Fibroblast of skin of right biceps (primary cell): ENCODE results near the gene ST6GALNAC6.

Source experiments
- DNase-seq: peaks from one replicate; pipeline ENCODE4 v3.0.0-alpha.2; 2013

The ST6GALNAC6 gene

DNA sequence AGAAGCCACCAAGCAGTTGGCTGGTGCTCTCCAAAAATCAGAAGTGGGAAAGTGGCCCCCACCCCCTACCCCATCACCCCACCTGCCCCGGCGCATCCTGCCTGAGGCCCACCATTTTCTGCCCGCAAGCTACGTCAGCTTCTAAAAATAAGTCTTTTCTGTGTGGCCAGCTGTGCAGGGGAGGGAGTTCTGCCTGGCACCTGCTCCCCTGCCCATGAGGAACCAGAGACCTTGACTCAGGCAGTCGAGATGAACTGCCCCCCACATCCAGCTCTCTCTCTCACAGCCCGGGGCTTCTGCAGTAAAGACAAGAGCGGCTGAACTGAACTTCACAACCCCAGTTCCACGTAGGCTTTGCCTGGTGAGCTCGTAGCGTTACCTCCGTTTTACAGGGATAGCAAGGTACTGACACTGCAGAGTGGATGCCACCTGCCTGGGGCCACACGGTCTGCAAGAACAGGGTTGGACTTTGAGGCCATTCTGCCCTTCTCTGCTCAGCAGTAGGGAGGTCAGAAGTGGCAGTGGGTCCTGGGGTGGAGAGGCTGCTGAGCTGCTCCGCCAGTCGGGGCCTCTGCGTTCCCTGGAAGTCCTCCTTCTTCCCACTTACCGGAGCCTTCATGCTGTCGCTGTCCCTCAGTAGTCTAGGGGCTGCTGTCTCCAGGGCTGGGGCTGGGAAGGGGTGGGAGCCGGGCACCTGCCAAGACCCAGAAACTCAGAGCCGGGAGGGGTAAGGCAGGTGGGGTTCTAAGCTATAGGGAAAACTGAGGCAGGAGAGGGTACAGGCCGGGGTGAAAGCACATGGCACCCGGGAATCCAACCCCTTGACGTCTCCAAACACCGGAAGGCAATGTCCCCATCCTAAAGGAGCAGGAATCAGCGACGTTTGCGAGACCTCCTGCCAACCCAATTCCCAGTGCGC lies 16.7 kb upstream of the ST6GALNAC6 start:
- no peak for DNase-seq

DNA sequence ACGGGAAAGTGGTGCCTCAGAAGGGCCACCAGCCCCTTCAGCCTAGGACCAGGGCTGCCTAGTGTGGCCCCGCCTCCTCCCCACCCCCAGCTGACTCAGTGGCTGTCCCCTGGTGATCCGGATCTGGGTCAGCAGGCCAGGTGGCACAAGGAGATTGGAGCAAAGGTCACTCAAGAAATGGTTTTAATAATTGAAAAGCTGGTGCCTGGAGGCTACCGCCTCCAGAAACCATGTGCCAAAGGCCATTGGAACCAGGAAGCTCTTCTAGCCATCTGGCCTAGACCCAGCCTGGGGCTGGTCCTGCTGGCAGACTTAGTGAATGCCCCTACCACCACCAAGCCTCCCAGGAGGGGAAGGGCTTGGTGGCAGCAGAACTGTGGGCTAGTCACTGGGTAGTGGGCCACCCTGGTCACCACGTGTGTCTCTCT lies 15.9 kb upstream of the ST6GALNAC6 start:
- DNase-seq: no peak

DNA sequence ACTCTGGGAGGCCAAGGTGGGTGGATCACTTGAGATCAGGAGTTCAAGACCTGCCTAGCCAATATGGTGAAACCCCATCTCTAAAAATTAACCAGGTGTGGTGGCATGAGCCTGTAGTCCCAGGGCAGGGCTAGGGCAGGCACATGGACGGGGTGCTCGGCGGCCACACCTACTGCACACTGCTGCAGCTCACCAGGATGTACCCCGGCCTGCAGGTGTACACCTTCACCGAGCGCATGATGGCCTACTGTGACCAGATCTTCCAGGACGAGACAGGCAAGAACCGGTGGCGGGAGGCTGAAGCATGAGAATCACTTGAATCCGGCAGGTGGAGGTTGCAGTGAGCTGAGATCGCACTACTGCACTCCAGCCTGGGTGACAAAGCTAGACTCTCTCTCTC lies 14.3 kb upstream of the ST6GALNAC6 start:
- no peak for DNase-seq

DNA sequence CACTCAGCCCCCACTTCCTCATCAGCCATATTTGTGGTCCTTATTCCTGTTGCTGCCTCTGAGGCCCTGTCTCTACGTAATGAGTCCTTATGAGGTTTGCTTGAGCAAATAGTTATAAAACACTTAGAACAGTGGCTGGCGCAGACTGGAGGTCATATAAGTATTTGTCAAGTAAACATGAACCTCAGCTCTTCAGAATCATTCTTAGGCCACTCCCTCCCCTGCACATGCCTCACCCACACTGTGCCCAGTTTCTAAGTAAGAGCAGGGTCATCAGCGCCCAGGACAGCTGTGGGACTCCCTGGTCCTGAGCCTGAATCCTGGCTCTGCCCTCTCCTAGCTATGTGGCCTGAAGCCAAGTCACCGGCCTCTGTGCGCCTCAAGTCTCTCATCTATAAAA lies 13.5 kb upstream of the ST6GALNAC6 start:
- no peak for DNase-seq

DNA sequence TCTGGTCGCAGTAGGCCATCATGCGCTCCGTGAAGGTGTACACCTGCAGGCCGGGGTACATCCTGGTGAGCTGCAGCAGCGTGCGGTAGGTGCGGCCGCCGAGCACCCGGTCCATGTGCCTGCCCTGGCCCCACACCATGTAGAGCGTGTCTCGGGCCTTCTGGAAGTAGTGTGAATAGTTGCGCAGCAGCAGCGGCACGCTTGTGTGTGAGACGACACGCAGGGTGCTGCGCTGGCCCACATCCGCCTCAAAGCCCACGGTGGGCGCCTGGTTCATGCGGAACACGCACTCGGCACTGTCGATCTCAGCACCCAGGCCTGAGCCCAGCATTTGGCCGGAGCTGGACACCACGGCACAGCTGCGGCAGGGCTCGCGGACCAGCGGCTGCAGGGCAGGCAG lies 12.9 kb upstream of the ST6GALNAC6 start:
- no peak for DNase-seq

DNA sequence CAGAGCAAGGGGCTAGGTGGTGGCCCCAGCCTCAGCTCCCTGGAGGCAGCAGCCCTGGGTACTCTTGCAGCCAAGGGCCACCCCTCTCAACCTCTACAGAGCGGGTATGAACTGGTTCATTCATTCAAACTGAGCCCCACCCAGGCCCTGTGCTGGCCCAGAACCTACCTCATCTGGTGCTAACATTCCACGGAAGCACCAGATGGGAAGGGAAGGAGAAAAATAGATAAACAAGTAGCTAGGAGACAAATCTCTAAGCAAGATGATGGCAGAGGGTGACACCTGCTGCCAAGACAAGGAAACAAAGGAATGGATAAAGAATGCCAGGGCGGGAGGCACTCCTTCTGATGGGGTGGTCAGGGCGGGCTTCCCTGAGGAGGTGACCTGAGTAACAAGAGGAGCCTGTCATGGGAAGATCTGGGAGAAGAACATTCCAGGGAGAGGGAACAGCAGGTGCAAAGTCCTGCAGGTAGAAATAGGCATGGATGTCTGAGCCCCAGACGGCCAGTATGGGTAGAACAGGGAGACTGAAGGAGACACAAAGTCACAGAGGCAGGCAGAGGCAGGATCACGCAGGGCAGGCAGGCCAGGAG lies 11.3 kb upstream of the ST6GALNAC6 start:
- DNase-seq: no peak

DNA sequence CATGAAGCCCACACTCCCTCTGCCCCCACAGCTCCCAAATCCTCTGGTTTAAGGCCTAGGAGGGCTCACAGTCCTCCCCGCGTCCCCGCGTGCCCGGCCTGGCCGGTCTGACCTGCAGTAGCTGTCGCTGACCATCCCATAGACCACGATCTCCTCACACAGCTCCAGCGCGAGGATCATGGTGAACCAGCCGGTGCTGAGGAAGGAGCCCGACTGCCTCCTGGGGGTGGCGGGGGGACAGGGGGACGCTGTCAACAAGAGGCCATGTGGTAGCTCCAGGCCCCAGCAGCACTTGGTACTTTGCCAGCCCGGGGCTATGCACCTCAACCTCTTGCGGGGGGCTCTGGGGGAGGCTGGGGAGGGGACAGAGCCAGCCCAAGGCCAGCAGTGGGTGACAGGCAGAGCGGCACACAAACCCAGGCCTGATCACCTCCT lies 10.5 kb upstream of the ST6GALNAC6 start:
- DNase-seq: no peak

DNA sequence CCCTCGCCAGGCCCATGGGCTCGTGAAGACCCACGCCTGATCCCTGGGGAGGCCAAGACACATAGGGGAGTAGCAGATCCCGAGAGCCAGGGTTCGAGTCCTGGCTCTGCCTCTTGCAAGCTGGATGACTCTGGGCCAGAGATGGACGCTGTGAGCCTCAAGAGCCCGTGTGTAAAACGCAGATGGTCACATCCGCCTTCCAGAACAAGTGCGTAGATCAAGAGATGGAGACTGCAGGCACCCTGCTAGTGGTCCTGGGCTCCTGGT lies 9.2 kb upstream of the ST6GALNAC6 start:
- no peak for DNase-seq

DNA sequence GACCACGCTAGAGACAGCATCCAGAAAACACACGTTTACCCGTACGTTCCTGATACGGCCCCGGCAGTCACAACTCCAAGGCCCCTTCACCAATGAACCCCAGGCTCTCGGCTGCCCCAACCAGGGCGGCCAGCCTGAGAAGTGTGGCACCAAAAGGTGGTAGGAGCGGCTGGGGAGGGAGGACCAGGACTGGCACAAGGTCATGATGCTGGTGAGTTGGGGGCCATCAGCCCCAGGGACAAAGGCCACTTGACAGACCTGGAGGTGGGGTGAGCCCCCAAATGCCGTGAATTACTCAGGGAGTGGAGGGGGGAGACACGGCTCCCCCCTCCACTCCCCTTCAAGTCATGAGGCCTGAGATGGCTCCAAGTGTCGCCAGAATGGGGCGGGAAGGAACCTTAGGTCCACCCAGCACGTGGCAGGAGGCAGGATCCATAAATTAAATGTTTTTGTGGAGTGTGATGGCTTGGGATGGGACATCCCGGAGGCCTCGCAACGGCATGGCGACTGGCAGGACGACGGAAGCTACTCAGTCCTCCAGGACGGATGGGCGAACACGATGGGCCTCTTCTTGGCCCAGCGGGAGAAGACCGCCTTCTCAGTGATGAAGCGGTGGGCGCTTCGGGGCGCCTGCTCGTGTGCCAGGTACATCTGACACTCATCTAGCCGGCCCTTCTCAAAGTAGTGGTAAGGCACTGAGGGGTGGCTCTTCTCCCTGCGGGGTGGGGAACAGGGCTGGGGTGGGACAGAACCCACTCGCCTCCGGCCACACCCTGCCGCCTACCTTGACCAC lies 8.7 kb upstream of the ST6GALNAC6 start:
- no peak for DNase-seq

DNA sequence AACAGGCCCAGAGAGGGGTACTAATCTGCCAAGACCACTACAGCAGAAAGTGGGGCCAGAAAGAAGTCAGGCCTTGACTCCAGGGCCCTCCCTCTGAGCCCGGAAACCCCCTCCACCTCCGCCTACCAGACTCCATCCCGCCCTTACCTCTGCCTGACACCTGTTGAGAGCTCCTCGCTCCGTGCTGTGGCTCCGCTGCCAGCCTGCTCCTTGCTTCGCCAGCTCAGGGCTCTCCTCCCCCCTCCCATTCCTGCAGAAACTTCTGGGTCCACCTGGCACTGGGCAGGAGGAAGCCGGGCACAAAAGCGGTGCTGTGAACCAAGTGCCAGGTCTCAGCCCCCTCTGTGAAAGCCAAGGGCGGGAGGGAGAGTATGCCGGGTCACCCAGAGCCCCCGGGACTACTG lies 6.4 kb upstream of the ST6GALNAC6 start:
- DNase-seq: no peak

DNA sequence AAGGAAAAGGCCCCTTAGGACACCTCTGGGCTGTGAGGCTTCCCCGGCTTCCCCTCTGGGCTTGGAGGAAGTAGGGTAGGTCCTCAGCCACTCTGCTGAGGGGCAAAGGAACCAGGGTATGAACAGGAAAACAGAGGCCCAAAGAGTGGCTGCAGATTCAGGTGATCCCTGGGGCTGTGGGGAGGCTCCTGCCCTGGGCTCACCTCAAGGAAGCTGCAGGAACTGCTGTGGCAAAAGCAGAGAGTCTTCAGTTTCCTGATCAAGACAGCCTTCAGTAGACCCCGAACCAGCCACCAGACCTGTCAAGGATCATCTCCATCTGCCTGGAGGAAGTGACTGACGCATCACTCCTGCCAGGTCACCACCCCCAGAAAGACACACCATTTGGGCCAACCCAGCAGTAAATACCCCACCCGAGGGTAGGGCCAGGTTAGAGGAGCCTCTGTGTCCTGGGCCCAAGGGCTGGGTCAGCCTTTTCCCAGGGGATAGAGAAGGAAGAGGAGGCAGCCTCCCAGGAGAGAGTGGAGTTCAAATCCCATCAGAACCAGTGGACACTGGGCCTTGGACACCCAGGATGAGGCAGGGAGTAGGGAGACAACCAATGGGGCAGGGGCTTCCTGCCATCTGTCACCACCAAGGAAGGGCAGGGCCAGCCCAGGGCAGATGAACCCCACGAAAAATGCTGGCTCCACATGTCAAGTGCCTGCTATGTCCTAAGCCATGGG lies 5.8 kb upstream of the ST6GALNAC6 start:
- no peak for DNase-seq

DNA sequence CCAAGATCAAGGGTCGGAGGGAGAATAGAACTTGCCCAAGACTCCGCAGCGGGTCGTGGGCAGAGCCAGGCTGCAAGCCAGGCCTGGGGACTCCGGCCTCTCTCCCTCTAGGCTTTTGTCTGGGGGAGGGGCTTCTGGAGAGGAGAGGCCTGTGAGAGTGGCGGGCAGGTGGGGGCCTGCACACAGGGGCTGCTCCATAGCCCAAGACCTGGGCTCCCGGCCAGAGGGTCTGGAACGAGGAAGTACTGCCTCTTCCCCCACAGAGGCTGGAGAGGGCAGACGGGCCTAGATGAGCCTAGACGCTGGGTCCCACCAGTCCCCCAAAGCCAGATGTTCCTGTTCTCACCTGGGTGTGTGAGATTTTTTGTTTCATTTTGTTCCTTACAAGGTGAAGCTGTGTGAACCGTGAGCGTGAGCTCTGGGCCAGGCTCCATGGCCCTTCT lies 5.2 kb upstream of the ST6GALNAC6 start:
- no peak for DNase-seq

DNA sequence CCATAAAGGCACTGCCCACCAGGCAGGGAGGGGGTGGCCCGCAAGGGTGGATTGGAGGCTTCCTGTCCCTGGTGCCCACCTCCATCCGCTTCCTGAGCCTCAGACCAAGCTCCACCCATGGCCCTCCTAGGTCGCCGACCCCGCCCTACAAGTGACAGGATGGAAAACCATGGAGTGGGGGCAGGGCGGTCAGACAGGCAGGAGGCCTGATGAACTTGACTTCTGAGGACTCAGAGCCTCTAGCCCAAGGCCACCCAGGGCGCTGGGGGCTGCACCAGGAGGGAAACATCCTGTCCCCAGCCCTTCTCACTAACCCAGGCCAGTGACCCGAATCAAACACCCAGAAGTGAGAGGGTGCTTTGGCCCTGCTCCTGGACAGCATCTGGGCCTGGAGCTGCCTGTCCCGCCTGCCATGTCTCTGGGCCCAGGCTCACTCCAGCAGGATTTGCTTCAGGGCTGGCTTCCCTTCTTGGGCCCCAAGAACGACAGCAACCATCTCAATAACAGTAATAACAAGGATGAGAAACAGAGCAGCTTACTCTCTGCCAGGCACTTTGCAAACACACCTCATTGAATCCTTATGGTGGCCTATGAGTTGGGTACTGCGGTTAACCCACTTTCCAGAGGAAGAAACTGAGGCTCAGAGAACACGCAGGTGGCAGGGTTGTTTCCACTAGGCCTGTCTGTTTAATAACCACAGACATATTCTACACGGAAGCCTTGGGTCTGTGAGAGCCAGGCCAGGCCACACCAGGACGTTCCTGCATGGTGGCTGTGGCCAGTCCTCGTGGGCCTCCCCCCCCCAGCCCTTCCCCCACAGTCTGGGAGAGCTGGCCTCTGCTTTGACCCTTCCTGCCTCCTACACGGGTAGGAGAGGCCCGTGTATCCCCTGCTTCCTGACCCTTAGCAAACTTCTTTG lies 4.4 kb upstream of the ST6GALNAC6 start:
- no peak for DNase-seq

DNA sequence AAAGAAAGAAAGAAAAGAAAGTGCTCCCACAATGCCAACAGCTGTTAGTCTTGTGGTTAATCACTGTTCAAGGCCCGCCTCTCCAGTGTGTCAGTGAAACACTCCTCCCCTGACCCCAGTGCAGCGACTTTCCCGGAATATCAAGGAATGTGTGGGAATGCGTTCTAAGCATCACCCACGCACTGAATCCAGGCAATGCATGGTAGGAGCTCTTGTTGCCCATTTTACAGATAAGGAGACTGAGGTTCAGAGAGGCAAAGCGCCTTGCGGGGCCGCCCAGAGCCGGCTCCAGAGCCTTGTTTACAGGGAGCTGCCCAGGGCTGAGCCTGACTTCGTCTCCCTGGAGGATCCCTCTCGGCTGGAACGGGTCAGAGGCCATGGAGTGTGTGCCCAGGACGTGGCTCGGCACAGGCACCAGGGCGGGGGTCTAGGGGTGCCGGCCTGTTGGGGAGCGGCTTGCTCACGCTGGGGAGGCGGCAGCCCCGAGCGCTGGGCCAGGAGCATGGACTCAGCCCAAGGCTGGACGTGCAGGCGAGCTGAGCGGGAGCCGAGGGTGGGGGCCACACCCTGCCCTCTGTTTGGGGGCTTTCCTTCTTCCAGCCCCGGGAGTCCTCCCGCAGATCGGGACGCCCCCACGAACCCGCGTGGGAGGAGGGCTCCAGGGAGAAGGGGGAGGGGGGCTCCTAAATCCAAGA lies 823 bp downstream of the ST6GALNAC6 start:
- DNase-seq: peak; percentile 89

DNA sequence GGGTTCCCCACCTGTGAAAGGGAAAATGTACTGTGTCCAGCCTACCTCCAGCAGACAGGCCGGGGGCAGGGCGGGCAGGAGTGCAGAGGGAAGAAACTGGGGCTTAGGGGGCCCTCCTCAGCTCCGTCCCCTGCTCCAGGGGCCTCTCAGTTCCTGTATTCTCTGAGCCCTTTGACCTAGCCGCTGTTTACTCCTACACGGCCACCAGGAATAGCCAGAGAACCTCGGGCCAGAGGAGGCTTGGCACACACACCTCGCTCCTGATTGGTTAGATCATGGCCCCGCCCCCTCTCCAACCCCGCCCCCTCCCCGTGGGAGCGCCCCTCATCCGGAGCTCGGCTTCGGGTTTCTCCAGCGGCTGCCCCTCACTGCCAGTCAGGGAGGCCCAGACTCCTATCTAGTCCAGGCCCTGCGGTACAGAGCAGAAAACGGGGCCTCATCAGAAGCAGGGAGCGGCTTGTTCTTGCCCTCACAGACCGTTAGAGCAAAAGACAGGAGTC lies 2.2 kb downstream of the ST6GALNAC6 start:
- DNase-seq: peak; percentile 77

DNA sequence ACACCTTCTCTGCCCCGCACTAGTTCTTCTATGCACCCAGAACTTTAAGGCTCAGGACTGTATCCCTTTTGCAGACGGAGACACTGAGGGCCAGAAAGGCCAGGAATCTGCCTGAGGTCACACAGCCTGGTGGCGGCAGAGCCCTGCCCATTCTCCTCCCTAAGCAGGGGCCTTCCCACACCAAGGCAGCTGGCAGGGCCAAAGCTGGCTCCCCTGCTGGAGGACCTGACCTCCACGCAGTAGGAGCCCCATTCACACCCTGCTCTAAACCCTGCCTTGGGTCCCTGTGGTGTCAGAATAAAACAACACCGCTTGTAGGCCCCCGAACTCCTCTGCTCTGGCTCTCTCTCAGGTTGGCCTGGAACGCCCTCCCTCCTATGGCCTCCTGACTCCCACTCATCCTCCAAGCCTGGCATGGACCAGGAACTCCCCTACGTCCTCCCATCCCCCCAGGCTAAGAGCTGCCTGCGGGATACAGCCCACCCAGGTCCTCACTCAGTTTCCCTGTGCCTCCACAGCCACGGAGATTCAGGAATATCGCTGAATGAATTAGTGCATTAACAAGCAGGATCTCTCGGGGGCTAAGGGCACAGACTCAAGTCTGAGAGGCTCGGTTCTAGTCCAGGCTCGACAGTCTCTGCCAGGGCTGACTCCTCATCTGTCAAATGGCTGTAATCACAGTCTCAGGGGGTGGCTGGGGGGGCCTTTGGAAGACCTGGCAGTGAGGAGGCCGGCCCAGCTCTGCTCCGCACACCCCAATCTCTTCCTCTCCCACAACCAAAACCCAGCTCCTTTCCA lies 2.8 kb downstream of the ST6GALNAC6 start:
- DNase-seq: no peak

DNA sequence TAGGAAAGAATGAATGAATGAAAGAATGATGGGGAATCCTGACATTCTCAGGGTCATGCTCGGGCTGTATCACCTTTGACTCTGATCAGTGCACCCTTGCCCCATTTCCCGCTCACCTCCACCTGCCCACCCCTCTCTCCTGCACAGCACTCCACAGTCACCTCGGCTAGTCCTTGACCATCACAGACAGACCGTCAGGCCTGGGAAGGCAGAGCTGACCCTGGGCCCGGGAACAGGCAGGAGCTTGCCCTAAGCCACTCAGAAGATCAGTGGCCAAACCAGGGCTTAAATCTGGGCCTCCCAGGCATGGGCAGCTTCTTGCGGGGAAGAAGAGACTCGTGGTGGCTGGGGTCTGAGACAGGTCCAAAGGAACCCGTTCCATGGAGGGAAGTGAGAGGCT lies 3.6 kb downstream of the ST6GALNAC6 start:
- no peak for DNase-seq

DNA sequence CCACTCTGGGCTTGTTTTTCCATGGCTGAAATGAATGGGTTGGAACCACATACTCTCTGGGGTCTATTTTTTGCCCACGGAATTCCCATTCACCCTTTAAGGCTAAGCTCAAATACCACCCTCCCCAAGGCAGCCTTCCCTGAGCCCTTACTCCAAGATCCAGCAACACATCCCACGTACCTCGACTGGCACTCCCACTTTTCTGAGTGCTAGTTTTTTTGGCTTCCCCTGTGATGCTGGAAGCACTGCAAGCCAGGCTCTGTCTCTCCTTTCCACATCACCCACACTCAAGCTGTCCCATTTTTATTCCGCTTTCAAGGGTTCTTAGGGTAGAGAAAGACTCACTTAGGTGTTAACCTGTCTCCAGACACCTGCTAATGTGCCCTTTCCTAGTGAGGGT lies 6.0 kb downstream of the ST6GALNAC6 start:
- no peak for DNase-seq

DNA sequence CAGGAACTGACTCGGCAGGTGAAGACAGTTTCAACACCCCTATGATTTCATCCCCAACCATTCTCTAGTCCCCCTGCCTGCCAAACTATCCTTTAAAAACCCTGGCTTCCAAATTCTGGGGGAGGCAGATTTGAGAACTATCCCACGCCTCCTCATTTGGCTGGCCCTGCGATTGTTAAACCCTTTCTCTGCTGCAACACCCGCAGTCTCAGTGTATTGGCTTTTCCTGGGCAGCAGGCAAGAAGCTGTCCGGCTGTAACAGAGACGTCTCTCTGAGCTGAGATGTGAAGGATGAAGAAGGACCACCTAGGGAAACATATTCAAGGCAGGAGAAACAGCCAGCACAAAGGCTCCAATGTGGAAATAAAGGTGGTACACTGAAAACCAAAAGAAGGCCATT lies 6.6 kb downstream of the ST6GALNAC6 start:
- DNase-seq: no peak

DNA sequence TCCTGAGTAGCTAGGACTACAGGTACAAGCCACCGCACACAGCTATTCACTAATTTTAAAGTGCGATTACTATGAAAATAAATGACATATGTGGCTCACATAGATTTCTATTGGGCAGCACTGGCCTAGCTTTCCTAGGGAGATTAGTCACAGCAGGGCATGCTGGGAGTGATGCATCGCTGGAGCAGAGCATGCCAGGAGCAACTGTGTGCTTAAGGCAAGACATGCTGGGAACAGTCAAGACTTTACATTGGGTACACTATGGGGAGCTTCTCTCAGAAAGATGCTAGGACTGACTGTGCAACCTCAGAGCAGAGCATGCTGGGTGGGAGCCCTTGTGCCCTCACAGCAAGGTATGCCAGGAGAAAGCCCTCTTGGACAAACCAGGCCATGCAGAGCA lies 9.3 kb downstream of the ST6GALNAC6 start:
- DNase-seq: no peak
